Measurements from ENCODE around the gene METTL18.
"Not testable (repeated sequence)": the region's sequence is repeated elsewhere in the genome, so short reads cannot be mapped to it uniquely, and the experiment has no call there.

DNA sequence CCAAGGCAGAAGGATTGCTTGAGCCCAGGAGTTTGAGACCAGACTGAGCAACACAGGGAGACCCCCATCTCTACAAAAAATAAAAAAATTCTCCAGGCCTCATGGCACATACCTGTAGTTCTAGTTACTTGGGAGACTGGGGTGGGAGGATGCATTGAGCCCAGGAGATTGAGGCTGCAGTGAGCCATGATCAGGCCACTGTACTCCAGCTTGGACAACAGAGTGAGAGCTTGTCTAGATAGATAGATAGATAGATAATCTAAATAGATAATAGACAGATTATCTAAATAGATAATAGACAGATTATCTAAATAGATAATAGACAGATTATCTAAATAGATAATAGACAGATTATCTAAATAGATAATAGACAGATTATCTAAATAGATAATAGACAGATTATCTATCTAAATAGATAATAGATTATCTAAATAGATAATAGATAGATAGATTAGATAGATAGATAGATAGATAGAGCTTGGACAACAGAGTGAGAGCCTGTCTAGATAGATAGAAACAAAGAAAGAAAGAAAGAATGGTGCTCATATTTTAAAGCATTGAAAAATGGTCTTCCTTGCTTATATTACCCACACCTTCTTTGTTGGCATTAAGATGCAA is 16.8 kb upstream of the METTL18 start:
- TF ChIP-seq, protein P1, sequence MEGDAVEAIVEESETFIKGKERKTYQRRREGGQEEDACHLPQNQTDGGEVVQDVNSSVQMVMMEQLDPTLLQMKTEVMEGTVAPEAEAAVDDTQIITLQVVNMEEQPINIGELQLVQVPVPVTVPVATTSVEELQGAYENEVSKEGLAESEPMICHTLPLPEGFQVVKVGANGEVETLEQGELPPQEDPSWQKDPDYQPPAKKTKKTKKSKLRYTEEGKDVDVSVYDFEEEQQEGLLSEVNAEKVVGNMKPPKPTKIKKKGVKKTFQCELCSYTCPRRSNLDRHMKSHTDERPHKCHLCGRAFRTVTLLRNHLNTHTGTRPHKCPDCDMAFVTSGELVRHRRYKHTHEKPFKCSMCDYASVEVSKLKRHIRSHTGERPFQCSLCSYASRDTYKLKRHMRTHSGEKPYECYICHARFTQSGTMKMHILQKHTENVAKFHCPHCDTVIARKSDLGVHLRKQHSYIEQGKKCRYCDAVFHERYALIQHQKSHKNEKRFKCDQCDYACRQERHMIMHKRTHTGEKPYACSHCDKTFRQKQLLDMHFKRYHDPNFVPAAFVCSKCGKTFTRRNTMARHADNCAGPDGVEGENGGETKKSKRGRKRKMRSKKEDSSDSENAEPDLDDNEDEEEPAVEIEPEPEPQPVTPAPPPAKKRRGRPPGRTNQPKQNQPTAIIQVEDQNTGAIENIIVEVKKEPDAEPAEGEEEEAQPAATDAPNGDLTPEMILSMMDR (IDR thresholded peaks at IDR 0.05): not testable (repeated sequence)
- not testable (repeated sequence) for TF ChIP-seq POLR2AphosphoS5 (IDR thresholded peaks at IDR 0.05)
